A673 (cell line): ENCODE results near the gene CPM.

Experiments used
- EZH2 ChIP-seq: fragments of 200-600 bp; sonication (generic); IDR thresholded peaks from 2 replicates; pipeline ENCODE4 v1.6.1; 2017; ENCODE audit warnings: borderline replicate concordance, low read depth, mild to moderate bottlenecking, mixed read lengths, antibody characterized with exemption, low read length; ENCODE audit not compliant: poor library complexity, severe bottlenecking
- TF ChIP-seq, protein P1 (sequence below): fragments of 300-800, 200-600 bp; sonication (generic); conservative IDR thresholded peaks from 2 replicates; pipeline ENCODE4 v1.5.1; 2017; ENCODE audit warnings: low read depth, mild to moderate bottlenecking, antibody characterized with exemption, low read length, moderate library complexity, mixed read lengths

DNA sequence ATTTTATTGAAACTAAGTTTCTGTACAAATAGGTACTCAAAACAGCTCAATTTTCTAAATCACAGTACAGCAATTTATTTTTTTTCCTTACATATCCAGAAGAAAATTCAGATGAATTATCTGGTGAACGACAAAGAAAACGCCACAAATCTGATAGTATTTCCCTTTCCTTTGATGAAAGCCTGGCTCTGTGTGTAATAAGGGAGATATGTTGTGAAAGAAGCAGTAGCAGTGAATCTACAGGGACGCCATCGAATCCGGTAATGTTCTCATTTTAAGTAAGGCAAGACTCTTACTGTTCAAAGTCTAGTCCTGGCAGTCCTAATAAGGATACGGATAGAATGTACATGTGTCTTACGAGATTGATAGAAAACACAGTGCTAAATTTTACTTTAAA, 104.3 kb downstream of the CPM start:
- TF ChIP-seq, protein P1, sequence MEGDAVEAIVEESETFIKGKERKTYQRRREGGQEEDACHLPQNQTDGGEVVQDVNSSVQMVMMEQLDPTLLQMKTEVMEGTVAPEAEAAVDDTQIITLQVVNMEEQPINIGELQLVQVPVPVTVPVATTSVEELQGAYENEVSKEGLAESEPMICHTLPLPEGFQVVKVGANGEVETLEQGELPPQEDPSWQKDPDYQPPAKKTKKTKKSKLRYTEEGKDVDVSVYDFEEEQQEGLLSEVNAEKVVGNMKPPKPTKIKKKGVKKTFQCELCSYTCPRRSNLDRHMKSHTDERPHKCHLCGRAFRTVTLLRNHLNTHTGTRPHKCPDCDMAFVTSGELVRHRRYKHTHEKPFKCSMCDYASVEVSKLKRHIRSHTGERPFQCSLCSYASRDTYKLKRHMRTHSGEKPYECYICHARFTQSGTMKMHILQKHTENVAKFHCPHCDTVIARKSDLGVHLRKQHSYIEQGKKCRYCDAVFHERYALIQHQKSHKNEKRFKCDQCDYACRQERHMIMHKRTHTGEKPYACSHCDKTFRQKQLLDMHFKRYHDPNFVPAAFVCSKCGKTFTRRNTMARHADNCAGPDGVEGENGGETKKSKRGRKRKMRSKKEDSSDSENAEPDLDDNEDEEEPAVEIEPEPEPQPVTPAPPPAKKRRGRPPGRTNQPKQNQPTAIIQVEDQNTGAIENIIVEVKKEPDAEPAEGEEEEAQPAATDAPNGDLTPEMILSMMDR: no peak
- TF ChIP-seq EZH2: no peak
